GM19035 (cell line): Measurements from ENCODE around the gene PPP1R18.
"Not testable (repeated sequence)": the region's sequence is repeated elsewhere in the genome, so short reads cannot be mapped to it uniquely, and the experiment has no call there.

Experiments used
- ATAC-seq: cut with Tn5 transposase; IDR thresholded peaks from one replicate; pipeline ENCODE4 v1.9.1; 2021; ENCODE audit not compliant: unreplicated experiment

Gene PPP1R18

GRCh38 chr6:30670760-30671527 is 15.5 kb downstream of the PPP1R18 start:
- no peak for ATAC-seq

- ATAC-seq, result not testable (repeated sequence)
These were observed 20.1 kb downstream of the PPP1R18 start for GRCh38 chr6:30666300-30666699.

DNA sequence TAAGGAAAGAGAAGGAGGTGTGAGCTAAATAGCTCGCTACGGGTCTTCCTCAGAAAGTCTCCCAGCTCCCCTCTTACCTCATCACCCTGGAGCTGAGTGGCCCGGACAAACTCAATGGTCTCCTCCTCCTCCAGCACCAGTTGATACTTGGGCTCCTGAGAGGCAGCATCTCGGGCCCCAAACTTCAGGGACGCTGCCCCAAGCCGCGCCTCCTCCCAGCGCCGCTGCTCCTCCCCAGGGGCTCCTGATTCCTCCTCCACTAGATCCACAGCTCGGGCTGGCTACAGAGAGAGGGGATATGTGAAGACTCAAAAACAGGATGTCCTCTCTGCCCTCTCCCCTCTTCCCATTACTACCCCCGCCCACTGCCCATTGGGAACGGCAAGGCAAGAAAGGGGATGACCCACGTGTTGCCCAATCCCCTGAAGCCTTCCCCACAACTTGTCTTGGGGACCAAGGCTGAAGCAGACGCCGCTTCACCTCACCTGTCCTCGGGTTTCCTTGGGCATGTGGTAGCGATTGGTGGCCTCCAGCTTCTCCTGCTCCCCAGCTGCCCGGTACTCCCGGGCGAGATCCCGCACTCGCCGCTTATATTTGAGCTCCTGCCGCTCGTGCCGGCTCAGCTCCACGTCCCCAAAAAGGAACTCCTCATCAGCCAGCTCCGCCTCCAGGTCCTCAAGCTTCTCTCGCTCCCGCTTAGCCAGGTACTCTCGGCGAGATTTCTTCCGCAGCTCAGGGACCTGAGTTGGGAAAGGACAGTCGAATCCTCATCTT is 21.3 kb downstream of the PPP1R18 start:
- no peak for ATAC-seq

GRCh38 chr6:30657922-30658321 is 28.5 kb downstream of the PPP1R18 start:
- ATAC-seq, result not testable (repeated sequence)

GRCh38 chr6:30657454-30657853 is 29.0 kb downstream of the PPP1R18 start:
- ATAC-seq, result no peak

DNA sequence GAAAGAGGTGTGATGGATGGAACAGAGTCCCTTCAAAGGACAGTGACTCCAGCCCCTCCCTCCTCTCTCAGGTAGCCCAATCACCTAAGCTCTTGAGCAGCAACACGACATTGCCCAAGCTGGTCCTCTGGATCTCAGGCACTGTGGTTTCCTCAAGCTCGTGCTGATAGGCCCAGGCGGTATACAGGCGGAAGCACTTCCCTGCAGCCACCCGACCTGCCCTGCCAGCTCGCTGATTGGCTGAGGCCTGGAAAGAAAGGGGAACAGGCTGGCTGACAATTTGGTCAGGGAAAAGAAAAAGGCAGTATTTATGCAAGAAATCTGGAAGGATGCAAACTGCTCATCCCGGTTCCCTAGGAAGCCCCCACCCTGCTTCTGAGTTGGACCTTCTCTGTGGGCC is 29.9 kb downstream of the PPP1R18 start:
- ATAC-seq, result no peak

- ATAC-seq, result no peak
These were observed 30.7 kb downstream of the PPP1R18 start for GRCh38 chr6:30655743-30656094.

- ATAC-seq, result no peak
These were observed 31.4 kb downstream of the PPP1R18 start for GRCh38 chr6:30654798-30655742.

DNA sequence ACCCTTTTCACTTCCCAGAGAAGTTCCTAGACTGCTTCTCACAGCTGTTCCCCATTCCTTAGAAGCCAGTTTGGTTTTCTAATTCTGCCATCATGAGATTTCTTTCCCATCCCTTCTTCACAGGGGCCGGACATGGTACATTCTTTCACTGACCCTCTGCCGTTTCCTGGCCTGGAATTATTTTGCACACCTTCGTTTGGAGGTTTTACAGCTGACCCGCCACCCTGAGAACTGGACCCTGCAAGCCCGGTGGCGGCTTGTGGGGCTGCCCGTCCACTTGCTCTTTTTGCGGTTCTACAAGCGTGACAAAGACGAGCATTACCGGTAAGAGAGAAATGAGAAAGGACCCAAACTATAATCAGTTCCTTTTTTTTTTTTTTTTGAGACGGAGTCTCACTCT is 35.3 kb downstream of the PPP1R18 start:
- no peak for ATAC-seq

GRCh38 chr6:30647242-30648116 is 39.0 kb downstream of the PPP1R18 start:
- ATAC-seq, result peak; percentile 64

DNA sequence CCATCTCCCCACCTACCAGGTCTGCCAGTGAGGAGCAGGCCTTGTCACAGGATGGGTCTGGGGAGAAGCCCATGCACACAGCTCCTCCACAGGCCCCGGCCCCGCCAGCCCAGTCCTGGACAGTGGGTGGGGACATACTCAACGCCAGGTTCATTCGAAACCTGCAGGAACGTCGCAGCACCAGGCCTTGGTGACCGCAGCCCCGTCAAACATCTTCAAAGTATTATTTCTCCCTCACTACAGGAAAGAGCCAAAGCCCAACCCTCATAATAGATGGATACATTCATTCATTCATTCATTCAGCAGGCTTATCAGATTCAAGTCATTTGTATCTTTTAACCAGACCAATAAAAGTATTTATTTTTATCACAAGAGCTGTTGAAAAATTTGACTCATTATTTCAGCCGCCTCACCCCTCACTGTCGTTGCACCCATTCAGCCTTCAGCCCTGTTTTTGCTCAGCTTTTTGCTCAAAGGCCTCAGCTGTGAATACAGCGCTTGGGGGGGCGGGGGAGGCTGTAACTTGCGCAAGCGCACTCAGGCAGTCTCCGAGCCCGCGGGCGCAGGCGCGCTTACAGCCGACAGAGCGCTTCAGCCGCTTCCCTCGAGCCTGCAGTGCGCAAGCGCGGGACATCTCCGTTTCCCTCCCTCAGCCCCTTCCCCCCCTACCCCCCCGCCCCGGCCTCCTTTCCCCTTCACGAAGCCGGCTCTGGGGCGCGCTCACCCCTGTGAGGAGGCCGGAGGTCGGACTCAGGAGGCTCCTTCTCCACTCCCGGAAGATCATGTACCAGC is 39.8 kb downstream of the PPP1R18 start, which contains the start of gene C6orf136:
Gene C6orf136 (plus strand): TSS at position 684 of the 792 bp plus-strand sequence. CDS start 99 bp downstream, at position 783.
- ATAC-seq, result peak; percentile 53

DNA sequence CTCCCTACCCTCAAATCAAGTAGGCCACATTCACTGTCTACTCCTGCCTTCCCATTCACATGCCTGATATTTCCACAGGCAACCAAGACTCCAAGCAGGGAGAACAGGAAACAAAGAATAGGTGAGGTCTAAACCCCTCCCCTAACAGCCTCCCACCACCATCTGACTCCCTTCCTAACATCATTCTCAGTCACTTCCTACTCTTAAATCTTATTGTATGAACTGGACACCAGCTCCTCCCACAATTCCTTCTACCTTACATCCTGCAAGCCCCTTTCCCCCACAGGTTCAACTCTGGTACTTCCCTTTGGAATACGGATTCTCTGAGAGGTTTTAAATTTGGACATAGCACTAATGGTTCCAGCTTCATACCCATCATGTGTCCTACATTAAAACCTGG is 40.5 kb downstream of the PPP1R18 start:
- no peak for ATAC-seq

DNA sequence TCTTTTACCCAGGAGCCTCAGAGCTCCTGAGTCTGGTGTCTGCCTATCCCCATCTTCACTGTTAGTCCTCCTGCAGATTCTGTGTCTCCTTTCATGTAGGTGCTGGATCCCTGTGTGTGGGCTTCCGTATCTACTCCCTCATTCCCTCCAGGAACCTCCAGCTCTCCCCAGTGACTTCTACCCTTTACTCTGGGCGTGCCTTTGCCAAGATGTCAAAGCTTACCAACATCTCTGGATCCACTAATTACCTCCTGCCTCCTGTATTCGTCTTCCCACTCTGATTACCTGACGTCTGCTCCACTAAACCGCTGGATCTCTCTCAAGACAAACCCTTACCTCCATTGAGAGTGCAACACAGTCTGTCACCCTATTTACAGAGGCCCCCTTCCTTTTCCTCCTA is 41.7 kb downstream of the PPP1R18 start:
- no peak for ATAC-seq

DNA sequence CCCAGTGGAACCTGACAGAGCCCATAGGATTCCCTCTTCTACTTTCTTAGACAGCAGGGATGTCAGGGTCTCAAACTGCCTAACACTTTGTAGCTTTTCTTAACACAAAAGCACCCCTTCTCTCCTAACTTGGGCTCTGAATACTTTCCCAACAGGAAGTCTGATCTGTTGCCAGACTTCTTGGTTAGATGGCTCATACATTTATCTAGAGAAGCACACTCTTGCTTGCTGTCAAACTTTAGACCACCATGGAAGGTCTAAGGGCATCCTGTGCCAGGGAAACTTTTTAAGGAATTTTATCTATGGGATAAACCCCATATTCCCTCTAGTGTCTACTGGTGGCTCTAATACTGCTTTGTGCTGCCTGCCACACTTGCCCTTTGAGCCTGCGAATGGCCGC is 42.8 kb downstream of the PPP1R18 start:
- ATAC-seq, result no peak

DNA sequence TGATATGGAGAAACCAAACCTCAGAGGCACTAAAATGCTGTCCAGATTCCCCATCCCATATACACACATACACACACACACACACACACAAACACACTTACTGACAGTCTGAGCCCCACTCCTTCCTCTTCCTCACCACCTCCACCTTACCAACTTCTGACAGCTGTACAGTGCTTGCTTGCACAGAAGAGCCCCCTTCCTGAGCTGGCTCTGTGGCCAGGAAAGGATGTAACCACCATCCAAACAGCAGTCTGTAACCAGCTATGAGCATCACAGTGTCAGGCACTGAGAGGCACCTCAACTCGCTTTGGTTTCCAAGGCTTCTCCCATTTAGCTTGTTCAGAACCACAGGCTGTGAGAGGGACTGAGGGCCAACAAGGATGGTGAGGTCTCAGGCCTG is 45.4 kb downstream of the PPP1R18 start:
- ATAC-seq, result no peak

DNA sequence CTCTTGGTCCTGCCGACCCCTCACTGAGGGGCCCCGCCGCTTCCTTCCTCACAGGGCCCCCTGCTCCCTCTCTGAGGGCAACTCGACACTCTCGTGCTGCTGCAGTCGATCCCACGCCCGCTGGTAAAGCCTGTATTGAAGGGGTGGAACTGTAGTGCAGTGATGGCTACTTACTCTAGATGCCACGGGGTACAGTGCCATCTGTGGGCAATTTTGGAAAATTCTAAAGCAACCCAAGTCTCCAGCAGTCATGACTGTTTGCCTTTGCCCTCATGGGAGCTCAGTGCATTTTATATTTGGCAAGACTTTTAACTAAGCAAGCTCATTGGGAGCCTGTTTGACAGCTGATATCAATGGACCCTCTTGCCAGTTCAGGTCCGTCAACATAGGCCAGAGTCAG is 46.0 kb downstream of the PPP1R18 start:
- no peak for ATAC-seq

GRCh38 chr6:30635834-30636233 is 50.6 kb downstream of the PPP1R18 start:
- no peak for ATAC-seq

DNA sequence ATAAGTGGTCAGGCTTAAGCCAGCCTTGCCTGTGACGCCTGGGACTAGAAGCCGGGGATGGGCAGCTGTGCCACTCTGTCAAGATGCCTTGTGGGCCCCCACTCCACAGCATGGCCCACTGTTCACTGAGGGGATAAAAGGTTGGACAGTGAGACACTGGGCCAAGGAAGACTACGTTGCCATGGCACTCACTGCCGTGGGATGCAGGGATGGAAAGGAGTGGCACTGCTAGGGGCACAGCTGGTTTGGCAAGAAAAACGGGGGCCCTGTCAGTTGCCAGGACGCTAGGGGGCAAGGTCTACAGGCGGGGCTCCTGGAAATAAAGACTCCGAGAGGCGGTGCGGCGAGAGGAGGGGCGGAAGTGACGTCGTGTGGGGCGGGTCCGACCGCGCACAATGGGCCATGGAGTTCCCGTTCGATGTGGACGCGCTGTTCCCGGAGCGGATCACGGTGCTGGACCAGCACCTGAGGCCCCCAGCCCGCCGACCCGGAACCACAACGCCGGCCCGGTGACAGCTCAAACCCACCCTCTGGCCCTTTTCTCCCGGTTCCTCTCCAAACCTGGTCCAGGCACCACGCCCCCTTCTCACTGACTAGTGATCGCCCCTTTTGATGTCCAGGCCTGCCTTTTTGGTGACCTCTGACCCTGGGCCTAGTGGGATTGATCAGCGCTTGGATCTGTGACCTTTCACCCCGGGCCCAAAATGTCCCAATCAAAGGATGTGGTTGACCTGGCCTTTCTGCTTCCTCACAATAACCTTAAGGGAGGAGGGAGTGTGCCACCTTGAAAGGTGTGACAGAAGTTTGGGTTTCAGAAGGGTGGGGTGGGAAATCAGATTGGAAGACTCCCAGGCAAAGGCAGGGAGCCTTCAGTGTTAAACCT is 59.7 kb downstream of the PPP1R18 start, which contains the start of gene ATAT1:
Gene ATAT1 (plus strand): TSS at position 391 of the 883 bp plus-strand sequence.
- ATAC-seq, result peak; percentile 80
